Endothelial cell of umbilical vein (primary cell): ENCODE data around the gene KSR1.

Source experiments
- CTCF ChIP-seq, 2 donors: IDR thresholded peaks; 1 replicate in 1 of 2; 2 replicates in 1 of 2; pipeline ENCODE4 v1.5.1; 2011; ENCODE audit warnings: low read length in 2 of 2, mild to moderate bottlenecking in 2 of 2, moderate library complexity in 2 of 2, control low read depth in 1 of 2, inconsistent platforms in 1 of 2, low read depth in 1 of 2; ENCODE audit not compliant: insufficient read depth in 1 of 2; ENCODE audit errors: extremely low read depth in 1 of 2
- EZH2 ChIP-seq: IDR thresholded peaks from 2 replicates; pipeline ENCODE4 v1.6.1; 2012; ENCODE audit warnings: borderline replicate concordance, low read depth, mild to moderate bottlenecking, moderate library complexity, low read length, inconsistent platforms; ENCODE audit not compliant: severe bottlenecking
- FOS ChIP-seq: IDR thresholded peaks from 2 replicates; pipeline ENCODE4 v1.6.1; 2011; ENCODE audit warnings: mild to moderate bottlenecking, low read length, moderate library complexity, borderline replicate concordance; ENCODE audit not compliant: insufficient read depth
- GATA2 ChIP-seq: IDR thresholded peaks from 2 replicates; pipeline ENCODE4 v1.7.0; 2011; ENCODE audit warnings: low read depth, mild to moderate bottlenecking, moderate library complexity, mixed read lengths, low read length; ENCODE audit not compliant: insufficient read length, insufficient read depth
- POLR2A ChIP-seq: IDR thresholded peaks from 2 replicates; pipeline ENCODE4 v1.6.1; 2012; ENCODE audit warnings: low read depth, mild to moderate bottlenecking, control low read depth, low read length
- POLR2AphosphoS5 ChIP-seq: IDR thresholded peaks from 2 replicates; pipeline ENCODE4 v1.6.1; 2012; ENCODE audit warnings: low read depth, mild to moderate bottlenecking, control low read depth, low read length, moderate library complexity; ENCODE audit not compliant: insufficient read depth

DNA sequence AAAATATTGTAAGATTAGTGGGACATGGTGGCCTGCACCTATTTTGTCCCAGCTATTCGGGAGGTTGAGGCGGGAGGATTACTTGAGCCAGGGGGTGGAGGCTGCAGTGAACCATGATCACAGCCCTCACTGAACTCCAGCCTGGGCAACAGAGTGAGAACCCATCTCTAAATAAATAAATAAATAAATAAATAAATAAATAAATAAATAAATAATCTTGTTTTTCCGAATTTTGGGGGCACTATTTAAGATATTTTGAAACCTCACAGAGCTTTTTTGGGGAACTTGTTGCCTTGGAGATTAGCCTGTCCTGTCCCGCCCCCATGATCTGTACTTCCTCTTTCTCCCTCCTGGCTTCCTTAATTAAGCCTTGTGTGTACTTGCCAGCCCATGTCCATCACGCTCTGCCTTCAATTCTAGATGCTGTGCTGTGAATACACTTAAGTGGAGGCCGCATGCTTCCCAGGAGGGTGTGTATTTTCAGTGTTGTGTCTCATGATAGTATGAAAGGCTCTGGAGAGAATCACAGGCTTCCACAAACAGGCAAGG, 179.1 kb downstream of the KSR1 start:
- TF ChIP-seq CTCF (IDR thresholded peaks at IDR 0.05; ENCODE audit: extremely low read depth in 1 of 2, insufficient read depth in 1 of 2, low read depth in 1 of 2, low read length in 2 of 2) (no peak), GATA2 (no peak), POLR2A (no peak), EZH2 (no peak), POLR2AphosphoS5 (no peak), FOS (no peak)
